Renal cortical epithelial cell (primary cell): ENCODE data around the gene SDK2. TPM values are rescaled to one million over a fixed set of nuclear protein-coding genes. Genes with fewer than 3 reads are reported as not detected.

Experiments used
- DNase-seq: peaks from one replicate; pipeline ENCODE4 v3.0.0-alpha.2; 2011; ENCODE audit warnings: low read depth
- total RNA-seq: library from RNA; depleted of rRNA; stranded (reverse); fragments of >200 nt; gene quantifications from 2 replicates; pipeline ENCODE4 v1.2.3, GENCODE V29; 2014

Gene SDK2
- total RNA-seq, 1 donor from 2014 or later, result 0.10 TPM

GRCh38 chr17:73650617-73651200 lies 6.5 kb upstream of the SDK2 start:
- no peak for DNase-seq

GRCh38 chr17:73650140-73650539 lies 5.9 kb upstream of the SDK2 start:
- no peak for DNase-seq

- no peak for DNase-seq
Measured at GRCh38 chr17:73648974-73649373, 4.7 kb upstream of the SDK2 start.

GRCh38 chr17:73648543-73648820 lies 4.2 kb upstream of the SDK2 start:
- no peak for DNase-seq

- DNase-seq, result no peak
Measured at GRCh38 chr17:73647772-73648542, 3.7 kb upstream of the SDK2 start.

- no peak for DNase-seq
Measured at GRCh38 chr17:73647301-73647695, 3.1 kb upstream of the SDK2 start.

- DNase-seq, result no peak
Measured at GRCh38 chr17:73646409-73647300, 2.4 kb upstream of the SDK2 start.

GRCh38 chr17:73645050-73645871 lies 1.0 kb upstream of the SDK2 start:
- no peak for DNase-seq

- DNase-seq, result no peak
Measured at GRCh38 chr17:73643852-73644144, 447 bp downstream of the SDK2 start.

GRCh38 chr17:73643001-73643851 lies 1.0 kb downstream of the SDK2 start:
- DNase-seq, result no peak

- DNase-seq, result no peak
Measured at GRCh38 chr17:73642659-73643000, 1.6 kb downstream of the SDK2 start.

GRCh38 chr17:73641826-73642600 lies 2.2 kb downstream of the SDK2 start:
- no peak for DNase-seq

- no peak for DNase-seq
Measured at GRCh38 chr17:73640691-73641090, 3.6 kb downstream of the SDK2 start.

GRCh38 chr17:73639932-73640331 lies 4.3 kb downstream of the SDK2 start:
- DNase-seq, result no peak

- DNase-seq, result no peak
Measured at GRCh38 chr17:73639322-73639721, 4.9 kb downstream of the SDK2 start.

GRCh38 chr17:73638556-73638955 lies 5.7 kb downstream of the SDK2 start:
- DNase-seq, result no peak

- no peak for DNase-seq
Measured at GRCh38 chr17:73637866-73638265, 6.4 kb downstream of the SDK2 start.

- no peak for DNase-seq
Measured at GRCh38 chr17:73635101-73635817, 9.0 kb downstream of the SDK2 start.

- DNase-seq, result no peak
Measured at GRCh38 chr17:73634629-73635028, 9.6 kb downstream of the SDK2 start.

GRCh38 chr17:73633736-73634135 lies 10.5 kb downstream of the SDK2 start:
- DNase-seq, result no peak
